OCI-LY1 (cell line): ENCODE results near the gene ARL15.

Source experiments
- CTCF ChIP-seq: fragments of 200-600 bp; sonication (generic), shearing (Covaris generic); IDR thresholded peaks from 2 replicates; pipeline ENCODE4 v1.5.1; 2017; ENCODE audit warnings: mild to moderate bottlenecking, antibody characterized with exemption, low read length, moderate library complexity, mixed read lengths
- EZH2 ChIP-seq: fragments of 200-600 bp; sonication (generic), shearing (Covaris generic); IDR thresholded peaks from 2 replicates; pipeline ENCODE4 v1.8.0; 2017; ENCODE audit warnings: borderline replicate concordance, mixed run types, mild to moderate bottlenecking, antibody characterized with exemption, low read length, moderate library complexity, mixed read lengths

- TF ChIP-seq CTCF, result no peak
- TF ChIP-seq EZH2, result no peak
Observed at GRCh38 chr5:54301849-54302248, 8.5 kb downstream of the ARL15 start.
